B cell (primary cell): ENCODE data around the gene PLPP2.

ENCODE experiments used
- CTCF ChIP-seq: fragments of 200-600 bp; IDR thresholded peaks from one replicate; pipeline ENCODE4 v1.8.0; 2022; ENCODE audit warnings: antibody characterized with exemption, mild to moderate bottlenecking
- EZH2 ChIP-seq: IDR thresholded peaks from 2 replicates; pipeline ENCODE4 v1.6.1; 2012; ENCODE audit warnings: borderline replicate concordance, low read depth, mild to moderate bottlenecking, moderate library complexity, low read length; ENCODE audit not compliant: insufficient read depth, poor library complexity, severe bottlenecking

- TF ChIP-seq CTCF (no peak), EZH2 (no peak)
These were observed 44.4 kb upstream of the PLPP2 start for GRCh38 chr19:335486-336066.
